ENCODE data around the gene GALK1. TPM values are rescaled to one million over a fixed set of nuclear protein-coding genes. Genes with fewer than 3 reads are reported as not detected.

Gene GALK1
- total RNA-seq, 4 donors from 2014 or later, result 15.2 to 34.9 (median 22.9) TPM

- no peaks in the 10 kb centered on the region for H3K27me3 ChIP-seq
- peaks cover 15% of the 10 kb centered on the region for H3K4me1 ChIP-seq
- peak; percentile 54 to 56 for DNase-seq (ENCODE audit: low spot score in 2 of 2)
- H3K27ac ChIP-seq, result no peak overlapping the region
- H3K9me3 ChIP-seq, result no peaks in the 10 kb centered on the region
- H3K36me3 ChIP-seq, result peaks cover 14% of the 10 kb centered on the region
- WGBS, result 73% methylated on average over 17 of the region's 17 CpGs
- TF ChIP-seq POLR2A (IDR thresholded peaks at IDR 0.05) (no peak), POLR2AphosphoS5 (IDR thresholded peaks at IDR 0.05) (no peak), CTCF (IDR thresholded peaks at IDR 0.05) (no peak), EP300 (IDR thresholded peaks at IDR 0.05) (no peak)
- no peak overlapping the region for H3K4me3 ChIP-seq
These were observed 6.6 kb upstream of the GALK1 start for GRCh38 chr17:75771334-75772281.

GRCh38 chr17:75769536-75769935 lies 4.5 kb upstream of the GALK1 start:
- 95% methylated on average over 3 of the region's 3 CpGs for WGBS
- no peak overlapping the region for H3K27ac ChIP-seq
- H3K36me3 ChIP-seq, result no peaks in the 10 kb centered on the region
- peaks cover 11% of the 10 kb centered on the region for H3K4me1 ChIP-seq
- no peaks in the 10 kb centered on the region for H3K27me3 ChIP-seq
- TF ChIP-seq CTCF (IDR thresholded peaks at IDR 0.05) (no peak), EP300 (IDR thresholded peaks at IDR 0.05) (no peak), POLR2A (IDR thresholded peaks at IDR 0.05) (no peak), POLR2AphosphoS5 (IDR thresholded peaks at IDR 0.05) (no peak)
- no peak for DNase-seq (ENCODE audit: low spot score in 2 of 2)
- no peak overlapping the region for H3K4me3 ChIP-seq
- no peaks in the 10 kb centered on the region for H3K9me3 ChIP-seq

GRCh38 chr17:75767881-75768280 lies 2.9 kb upstream of the GALK1 start:
- no peaks in the 10 kb centered on the region for H3K9me3 ChIP-seq
- TF ChIP-seq CTCF (IDR thresholded peaks at IDR 0.05), result no peak
- TF ChIP-seq POLR2AphosphoS5 (IDR thresholded peaks at IDR 0.05), result no peak
- no peak for TF ChIP-seq POLR2A (IDR thresholded peaks at IDR 0.05)
- no peak for TF ChIP-seq EP300 (IDR thresholded peaks at IDR 0.05)
- no peaks in the 10 kb centered on the region for H3K27me3 ChIP-seq
- peaks cover 28% of the 10 kb centered on the region for H3K4me1 ChIP-seq
- WGBS, result 89% methylated on average over 8 of the region's 8 CpGs
- H3K4me3 ChIP-seq, result no peak overlapping the region
- DNase-seq (ENCODE audit: low spot score in 2 of 2), result peak in 1 of 2 donors; percentile 16
- no peaks in the 10 kb centered on the region for H3K36me3 ChIP-seq
- H3K27ac ChIP-seq, result no peak overlapping the region

- WGBS, result 100% methylated on average over 3 of the region's 4 CpGs
- peaks cover 28% of the 10 kb centered on the region for H3K4me1 ChIP-seq
- no peaks in the 10 kb centered on the region for H3K9me3 ChIP-seq
- TF ChIP-seq POLR2AphosphoS5 (IDR thresholded peaks at IDR 0.05) (no peak), POLR2A (IDR thresholded peaks at IDR 0.05) (no peak), CTCF (IDR thresholded peaks at IDR 0.05) (no peak), EP300 (IDR thresholded peaks at IDR 0.05) (no peak)
- no peaks in the 10 kb centered on the region for H3K27me3 ChIP-seq
- no peaks in the 10 kb centered on the region for H3K36me3 ChIP-seq
- H3K27ac ChIP-seq, result no peak overlapping the region
- no peak for DNase-seq (ENCODE audit: low spot score in 2 of 2)
- no peak overlapping the region for H3K4me3 ChIP-seq
These were observed 989 bp upstream of the GALK1 start for GRCh38 chr17:75765981-75766380.

- WGBS, result 7% methylated on average over 11 of the region's 14 CpGs
- H3K27me3 ChIP-seq, result no peaks in the 10 kb centered on the region
- H3K4me1 ChIP-seq, result peaks cover 28% of the 10 kb centered on the region
- peaks cover 3% of the 10 kb centered on the region for H3K36me3 ChIP-seq
- TF ChIP-seq POLR2A (IDR thresholded peaks at IDR 0.05) (no peak), CTCF (IDR thresholded peaks at IDR 0.05) (peak in 1 of 2 donors; percentile 34)
- peak in 1 of 2 donors; percentile 78 for DNase-seq (ENCODE audit: low spot score in 2 of 2)
- H3K4me3 ChIP-seq, result peak overlapping the region; percentile 78
- no peaks in the 10 kb centered on the region for H3K9me3 ChIP-seq
- peak overlapping the region; percentile 86 for H3K27ac ChIP-seq
These were observed 628 bp downstream of the GALK1 start for GRCh38 chr17:75764417-75764710.
